ENCODE results near the gene AMPD3.

GRCh38 chr11:10415817-10416392, 39.2 kb upstream of the AMPD3 start:
- 0 out of 2 replicates have a peak, but pooled peaks have one; percentile 14 for TF ChIP-seq CTCF (conservative IDR thresholded peaks at IDR 0.05; ENCODE audit: low read depth, low read length)
- TF ChIP-seq EZH2 (IDR thresholded peaks at IDR 0.05; ENCODE audit: borderline replicate concordance, low read depth, low read length, poor library complexity, severe bottlenecking): no peak
